GM12878 (cell line): Measurements from ENCODE around the gene PTPRF. TPM values are rescaled to one million over a fixed set of nuclear protein-coding genes. Genes with fewer than 3 reads are reported as not detected.

Source experiments
- ATAC-seq: fragments of 200-7000 bp; cut with Tn5 transposase; 3 replicates; pipeline ENCODE4 v1.9.1; 2020; ENCODE audit warnings: mild to moderate bottlenecking, moderate library complexity
- BruUV-seq: library from RNA; stranded (reverse); fragments of 400-500 nt; replicated peaks from 2 replicates; lab custom pipeline; 2021; lab: Mats Ljungman, UMichigan
- CTCF ChIA-PET: fragments of 300-600 bp; sonication (Branson Sonifier 250); formaldehyde crosslinking; extraction: SDS; loops from one replicate; lab custom pipeline; 2021; ENCODE audit warnings: inconsistent platforms; lab: Yijun Ruan, JAX
- POLR2A ChIA-PET: fragments of 350-600 bp; formaldehyde crosslinking; extraction: SDS; loops from one replicate; lab custom pipeline; 2021; ENCODE audit warnings: inconsistent platforms; lab: Charles Lee
- RAD21 ChIA-PET: fragments of 300-600 bp; sonication (Branson Sonifier 250); formaldehyde crosslinking; loops from one replicate; lab custom pipeline; 2023; ENCODE audit warnings: antibody characterized with exemption; ENCODE audit not compliant: unreplicated experiment; lab: Charles Lee
- SMC1A ChIA-PET: fragments of 300-600 bp; sonication (Branson Sonifier 250); formaldehyde crosslinking; loops from one replicate; lab custom pipeline; 2023; ENCODE audit not compliant: unreplicated experiment, uncharacterized antibody; lab: Charles Lee
- DNase-seq: peaks from one replicate; pipeline ENCODE4 v3.0.0-alpha.2; 2011; ENCODE audit warnings: low read depth, low spot score
- FAIRE-seq: peaks from 3 replicates; lab custom pipeline; 2011; peaks lifted over from hg19 to GRCh38; lab: Jason Lieb, UNC
- H2AFZ ChIP-seq: 2 replicates; pipeline ENCODE4 v1.6.0; 2011; ENCODE audit warnings: low read depth, low read length, control low read depth; ENCODE audit not compliant: control insufficient read depth
- H3K27ac ChIP-seq: 2 replicates; pipeline ENCODE4 v1.5.1; 2011; ENCODE audit warnings: control low read depth; ENCODE audit not compliant: control insufficient read depth, insufficient read depth
- H3K27me3 ChIP-seq, 2 experiments: replicated peaks in 1 of 2; 2 replicates each; pipeline versions ENCODE4 v1.6.0 to v1.6.1; 2011; ENCODE audit warnings: low read length in 1 of 2; ENCODE audit not compliant: control insufficient read depth in 2 of 2, insufficient read depth in 2 of 2
- H3K36me3 ChIP-seq, 2 experiments: 2 replicates each; pipeline ENCODE4 v1.5.1; 2011; ENCODE audit warnings: low read length in 1 of 2; ENCODE audit not compliant: control insufficient read depth in 2 of 2, insufficient read depth in 2 of 2
- H3K4me1 ChIP-seq: 2 replicates; pipeline ENCODE4 v1.6.1; 2011; ENCODE audit warnings: mild to moderate bottlenecking, low read length, moderate library complexity, mixed read lengths; ENCODE audit not compliant: control insufficient read depth, insufficient read depth
- H3K4me2 ChIP-seq: 2 replicates; pipeline ENCODE4 v1.6.0; 2011; ENCODE audit warnings: control low read depth; ENCODE audit not compliant: control insufficient read depth, insufficient read depth
- H3K4me3 ChIP-seq: fragments of 200-600 bp; sonication (generic); 2 replicates; pipeline ENCODE4 v1.5.1; 2016
- H3K79me2 ChIP-seq: 2 replicates; pipeline ENCODE4 v1.6.0; 2011; ENCODE audit warnings: low read length; ENCODE audit not compliant: control insufficient read depth, insufficient read depth
- H3K9ac ChIP-seq: 2 replicates; pipeline ENCODE4 v1.8.0; 2011; ENCODE audit warnings: low read length, control low read depth, mixed read lengths; ENCODE audit not compliant: control insufficient read depth, insufficient read depth
- H3K9me3 ChIP-seq: replicated peaks from 3 replicates; pipeline ENCODE4 v1.5.1; 2011; ENCODE audit warnings: mild to moderate bottlenecking, low read length; ENCODE audit not compliant: control insufficient read depth, insufficient read depth
- H4K20me1 ChIP-seq: 2 replicates; pipeline ENCODE4 v1.6.0; 2011; ENCODE audit not compliant: control insufficient read depth, insufficient read depth
- CBX5 ChIP-seq: sonication (generic); IDR thresholded peaks from 2 replicates; pipeline ENCODE4 v1.6.1; 2016; ENCODE audit warnings: low read depth, moderate library complexity, mild to moderate bottlenecking, inconsistent platforms
- TCF3 ChIP-seq: IDR thresholded peaks from 2 replicates; pipeline ENCODE4 v1.6.1; 2012; ENCODE audit warnings: low read depth, mild to moderate bottlenecking, low read length, borderline replicate concordance; ENCODE audit not compliant: insufficient read depth
- ZNF24 ChIP-seq: fragments of 450-650 bp; IDR thresholded peaks from 2 replicates; pipeline ENCODE4 v1.6.1; 2017; ENCODE audit warnings: antibody characterized with exemption, mild to moderate bottlenecking
- WGBS: methylation state at CpG from one replicate; pipeline ENCODE4 v1.1.6; 2016; ENCODE audit warnings: low lambda C conversion rate; ENCODE audit not compliant: insufficient replicate concordance, insufficient coverage; ENCODE audit errors: missing lambda C conversion rate; 5-methylcytosine and 5-hydroxymethylcytosine counted together
- in situ Hi-C: fragments of 300-500 bp; cut with MboI; formaldehyde crosslinking; loops from 9 replicates; pipeline ENCODE4 v1.14.3; 2018; ENCODE audit warnings: mixed read lengths
- intact Hi-C: fragments of 100-400 bp; cut with micrococcal nuclease; formaldehyde crosslinking; loops from one replicate; pipeline ENCODE4 v1.14.2; 2022; ENCODE audit not compliant: unreplicated experiment
- polyA plus RNA-seq, 11 experiments: library from polyadenylated mRNA; depleted of rRNA in 4 of 11; unstranded in 6 of 11; stranded (reverse) in 5 of 11; fragments of >200 nt; fragmentation: Nextera tagmentation in 4 of 11; fragmentation: Illumina TruSeq in 1 of 11; extraction: Ambion mirVana in 4 of 11; extraction: Trizol in 1 of 11; gene quantifications; 1 replicate in 1 of 11; 2 replicates in 10 of 11; pipeline versions ENCODE4 v1.2.1 to v1.2.3, GENCODE V29; 2011 to 2016; ENCODE audit warnings: inconsistent platforms in 2 of 11, missing spikeins in 2 of 11, low read depth in 1 of 11
- total RNA-seq, 4 experiments: library from RNA; depleted of rRNA in 3 of 4; stranded (reverse); fragments of >200 nt in 3 of 4; fragmentation: Illumina TruSeq in 1 of 4; extraction: Trizol in 1 of 4; gene quantifications; 2 replicates each; pipeline versions ENCODE4 v1.2.1 to v1.2.3, GENCODE V29; 2013 to 2021
- TF ChIP-seq, protein P1 (sequence below): fragments of 450-650 bp; IDR thresholded peaks from 2 replicates; pipeline ENCODE4 v1.6.1; 2017; ENCODE audit warnings: low read depth, mild to moderate bottlenecking, moderate library complexity
- TF ChIP-seq, protein P2 (sequence below): IDR thresholded peaks from 2 replicates; pipeline ENCODE4 v1.6.1; 2011; ENCODE audit warnings: low read depth, low read length, improper control_type of control experiment, borderline replicate concordance
- TF ChIP-seq, protein P3 (sequence below): fragments of 450-650 bp; IDR thresholded peaks from 2 replicates; pipeline ENCODE4 v1.6.1; 2017; ENCODE audit warnings: mild to moderate bottlenecking, moderate library complexity

PTPRF gene
- total and polyA plus RNA-seq, 10 of the 15 experiments (the other 5 are each of a cell fraction or from before 2014, with no cell fraction given) = 0.04 to 2.6 (median 0.32) TPM

DNA sequence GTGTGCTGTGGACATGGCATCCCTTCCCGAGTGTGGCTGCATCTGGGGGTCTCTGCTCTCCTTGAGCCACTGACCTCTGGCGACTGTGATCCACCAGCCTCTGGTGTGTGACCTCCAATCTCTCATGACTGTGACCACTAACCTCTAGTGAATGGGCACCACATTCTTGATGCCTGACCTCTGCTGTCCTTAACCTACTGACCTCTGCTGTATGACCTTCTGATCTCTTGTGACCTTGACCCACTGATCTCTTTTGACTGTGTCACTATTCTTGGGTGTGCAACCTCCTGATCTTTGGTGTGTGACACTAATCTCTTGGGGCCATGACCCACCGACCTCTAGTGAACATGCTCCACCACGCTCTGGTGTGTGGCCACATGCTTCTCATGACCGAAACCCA lies 73.5 kb downstream of the PTPRF start (continued):
- TF ChIP-seq, protein P1, sequence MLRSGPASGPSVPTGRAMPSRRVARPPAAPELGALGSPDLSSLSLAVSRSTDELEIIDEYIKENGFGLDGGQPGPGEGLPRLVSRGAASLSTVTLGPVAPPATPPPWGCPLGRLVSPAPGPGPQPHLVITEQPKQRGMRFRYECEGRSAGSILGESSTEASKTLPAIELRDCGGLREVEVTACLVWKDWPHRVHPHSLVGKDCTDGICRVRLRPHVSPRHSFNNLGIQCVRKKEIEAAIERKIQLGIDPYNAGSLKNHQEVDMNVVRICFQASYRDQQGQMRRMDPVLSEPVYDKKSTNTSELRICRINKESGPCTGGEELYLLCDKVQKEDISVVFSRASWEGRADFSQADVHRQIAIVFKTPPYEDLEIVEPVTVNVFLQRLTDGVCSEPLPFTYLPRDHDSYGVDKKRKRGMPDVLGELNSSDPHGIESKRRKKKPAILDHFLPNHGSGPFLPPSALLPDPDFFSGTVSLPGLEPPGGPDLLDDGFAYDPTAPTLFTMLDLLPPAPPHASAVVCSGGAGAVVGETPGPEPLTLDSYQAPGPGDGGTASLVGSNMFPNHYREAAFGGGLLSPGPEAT = no peak
- no peak for TF ChIP-seq ZNF24
- TF ChIP-seq CBX5 = no peak
- TF ChIP-seq TCF3 = no peak
- TF ChIP-seq, all 136 proteins: peak for 0

DNA sequence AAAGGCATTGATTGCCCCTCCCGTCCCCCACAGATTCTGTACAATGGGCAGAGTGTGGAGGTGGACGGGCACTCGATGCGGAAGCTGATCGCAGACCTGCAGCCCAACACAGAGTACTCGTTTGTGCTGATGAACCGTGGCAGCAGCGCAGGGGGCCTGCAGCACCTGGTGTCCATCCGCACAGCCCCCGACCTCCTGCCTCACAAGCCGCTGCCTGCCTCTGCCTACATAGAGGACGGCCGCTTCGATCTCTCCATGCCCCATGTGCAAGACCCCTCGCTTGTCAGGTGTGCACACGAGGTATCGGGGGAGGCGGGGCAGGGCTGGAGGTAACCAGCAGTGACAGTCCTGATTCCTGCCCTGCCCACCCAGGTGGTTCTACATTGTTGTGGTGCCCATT lies 74.5 kb downstream of the PTPRF start:
- no peaks in the 10 kb centered on the region for H3K9me3 ChIP-seq

More for the DNA sequence above, 74.5 kb downstream of the PTPRF start:
- RAD21 ChIA-PET = no interaction called here
- no peaks in the 10 kb centered on the region for H4K20me1 ChIP-seq
- intact Hi-C loops (no loop called here), in situ Hi-C loops (no loop called here)
- no peak for FAIRE-seq
- H3K4me3 ChIP-seq = no peak overlapping the region
- no peak overlapping the region for H2AFZ ChIP-seq
- no TSS peak for BruUV-seq
- no peak overlapping the region for H3K9ac ChIP-seq
- H3K79me2 ChIP-seq = no peaks in the 10 kb centered on the region
- WGBS = 55% methylated on average over 18 of the region's 18 CpGs
- ATAC-seq = no peak
- H3K4me1 ChIP-seq = no peaks in the 10 kb centered on the region
- H3K36me3 ChIP-seq = no peaks in the 10 kb centered on the region
- no peaks in the 10 kb centered on the region; a peak in 3 of 4 replicates for H3K27me3 ChIP-seq
- CTCF ChIA-PET = no interaction called here
- H3K4me2 ChIP-seq = no peak overlapping the region
- DNase-seq = no peak
- no peak overlapping the region for H3K27ac ChIP-seq
- TF ChIP-seq, protein P2, sequence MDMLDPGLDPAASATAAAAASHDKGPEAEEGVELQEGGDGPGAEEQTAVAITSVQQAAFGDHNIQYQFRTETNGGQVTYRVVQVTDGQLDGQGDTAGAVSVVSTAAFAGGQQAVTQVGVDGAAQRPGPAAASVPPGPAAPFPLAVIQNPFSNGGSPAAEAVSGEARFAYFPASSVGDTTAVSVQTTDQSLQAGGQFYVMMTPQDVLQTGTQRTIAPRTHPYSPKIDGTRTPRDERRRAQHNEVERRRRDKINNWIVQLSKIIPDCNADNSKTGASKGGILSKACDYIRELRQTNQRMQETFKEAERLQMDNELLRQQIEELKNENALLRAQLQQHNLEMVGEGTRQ = no peak
- TF ChIP-seq, protein P3, sequence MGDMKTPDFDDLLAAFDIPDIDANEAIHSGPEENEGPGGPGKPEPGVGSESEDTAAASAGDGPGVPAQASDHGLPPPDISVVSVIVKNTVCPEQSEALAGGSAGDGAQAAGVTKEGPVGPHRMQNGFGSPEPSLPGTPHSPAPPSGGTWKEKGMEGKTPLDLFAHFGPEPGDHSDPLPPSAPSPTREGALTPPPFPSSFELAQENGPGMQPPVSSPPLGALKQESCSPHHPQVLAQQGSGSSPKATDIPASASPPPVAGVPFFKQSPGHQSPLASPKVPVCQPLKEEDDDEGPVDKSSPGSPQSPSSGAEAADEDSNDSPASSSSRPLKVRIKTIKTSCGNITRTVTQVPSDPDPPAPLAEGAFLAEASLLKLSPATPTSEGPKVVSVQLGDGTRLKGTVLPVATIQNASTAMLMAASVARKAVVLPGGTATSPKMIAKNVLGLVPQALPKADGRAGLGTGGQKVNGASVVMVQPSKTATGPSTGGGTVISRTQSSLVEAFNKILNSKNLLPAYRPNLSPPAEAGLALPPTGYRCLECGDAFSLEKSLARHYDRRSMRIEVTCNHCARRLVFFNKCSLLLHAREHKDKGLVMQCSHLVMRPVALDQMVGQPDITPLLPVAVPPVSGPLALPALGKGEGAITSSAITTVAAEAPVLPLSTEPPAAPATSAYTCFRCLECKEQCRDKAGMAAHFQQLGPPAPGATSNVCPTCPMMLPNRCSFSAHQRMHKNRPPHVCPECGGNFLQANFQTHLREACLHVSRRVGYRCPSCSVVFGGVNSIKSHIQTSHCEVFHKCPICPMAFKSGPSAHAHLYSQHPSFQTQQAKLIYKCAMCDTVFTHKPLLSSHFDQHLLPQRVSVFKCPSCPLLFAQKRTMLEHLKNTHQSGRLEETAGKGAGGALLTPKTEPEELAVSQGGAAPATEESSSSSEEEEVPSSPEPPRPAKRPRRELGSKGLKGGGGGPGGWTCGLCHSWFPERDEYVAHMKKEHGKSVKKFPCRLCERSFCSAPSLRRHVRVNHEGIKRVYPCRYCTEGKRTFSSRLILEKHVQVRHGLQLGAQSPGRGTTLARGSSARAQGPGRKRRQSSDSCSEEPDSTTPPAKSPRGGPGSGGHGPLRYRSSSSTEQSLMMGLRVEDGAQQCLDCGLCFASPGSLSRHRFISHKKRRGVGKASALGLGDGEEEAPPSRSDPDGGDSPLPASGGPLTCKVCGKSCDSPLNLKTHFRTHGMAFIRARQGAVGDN = no peak
- POLR2A ChIA-PET = no interaction called here
- SMC1A ChIA-PET = no interaction called here
